ENCODE results near the gene PIN4. TPM values are rescaled to one million over a fixed set of nuclear protein-coding genes. Genes with fewer than 3 reads are reported as not detected.

The PIN4 gene
- total and polyA plus RNA-seq, 2 of the 8 experiments (the other 6 are each of a cell fraction or from before 2014, with no cell fraction given), result 4.8 to 9.4 TPM

GRCh38 chrX:72247206-72247942 is 65.8 kb downstream of the PIN4 start:
- Histone ChIP-seq H2AFZ (ENCODE audit: low read length) (no peak overlapping the region), H3K23ac (ENCODE audit: insufficient read length) (no peak overlapping the region), H3K14ac (ENCODE audit: insufficient read length) (no peak overlapping the region), H4K5ac (ENCODE audit: insufficient read length, low read depth, low read length) (no peak overlapping the region), H3K4me3 (ENCODE audit: extremely low read depth in 1 of 4, insufficient read depth in 2 of 4, low read depth in 3 of 4, low read length in 4 of 4) (no peak overlapping the region), H3K36me3 (ENCODE audit: control insufficient read depth in 2 of 4, insufficient read depth in 4 of 4, low read length in 3 of 4) (no peaks in the 10 kb centered on the region), H3K27ac (ENCODE audit: low read depth, low read length) (no peak overlapping the region), H4K8ac (ENCODE audit: extremely low read depth, insufficient read depth, low read length) (no peak overlapping the region), H3K4me1 (replicated peaks in 1 of 4; ENCODE audit: control insufficient read depth in 3 of 4, insufficient read depth in 4 of 4, low read length in 3 of 4) (no peaks in the 10 kb centered on the region), H3K4me2 (ENCODE audit: insufficient read depth in 1 of 2, low read depth in 2 of 2, low read length in 2 of 2) (no peak overlapping the region), H2BK5ac (ENCODE audit: low read depth, low read length) (no peak overlapping the region), H3K18ac (ENCODE audit: extremely low read depth, low read length) (no peak overlapping the region), H3K9ac (replicated peaks in 1 of 4; ENCODE audit: extremely low read depth in 1 of 4, low read depth in 3 of 4, low read length in 3 of 4) (no peak overlapping the region), H2BK20ac (ENCODE audit: low read length) (no peak overlapping the region), H3K56ac (replicated peaks; ENCODE audit: insufficient read length, low read depth, low read length) (no peak overlapping the region), H3K4ac (replicated peaks; ENCODE audit: insufficient read length, low read depth, low read length) (no peak overlapping the region), H3K27me3 (replicated peaks in 1 of 4; ENCODE audit: control insufficient read depth in 3 of 4, extremely low read depth in 1 of 4, insufficient read depth in 3 of 4, low read length in 3 of 4) (no peaks in the 10 kb centered on the region), H3K9me3 (ENCODE audit: insufficient read depth in 2 of 2, low read depth in 1 of 2, low read length in 1 of 2) (no peaks in the 10 kb centered on the region), H4K91ac (replicated peaks; ENCODE audit: insufficient read length, low read length) (no peak overlapping the region), H3K23me2 (ENCODE audit: low read depth, low read length) (no peaks in the 10 kb centered on the region), H3K79me2 (ENCODE audit: control insufficient read depth in 1 of 2, insufficient read depth in 2 of 2, low read length in 2 of 2) (no peaks in the 10 kb centered on the region), H2AK5ac (ENCODE audit: low read depth, low read length) (no peak overlapping the region), H4K20me1 (replicated peaks in 1 of 2; ENCODE audit: control insufficient read depth in 1 of 2, insufficient read depth in 2 of 2, low read length in 2 of 2) (no peaks in the 10 kb centered on the region), H3K79me1 (ENCODE audit: low read depth, low read length) (no peaks in the 10 kb centered on the region), H2BK12ac (ENCODE audit: low read depth, low read length) (no peak overlapping the region), H2BK120ac (replicated peaks; ENCODE audit: low read depth, low read length) (no peak overlapping the region), H2BK15ac (ENCODE audit: low read length) (no peak overlapping the region)
- ChIA-PET POLR2A (ENCODE audit: partially characterized antibody) (interaction anchor here (1.6 to 4.5 kb wide), 2 partner anchors 9 to 30 kb away, joined by 6 to 23 read pairs; partner anchors contain the start of genes ERCC6L and RPS4X), CTCF (ENCODE audit: partially characterized antibody) (interaction anchor here (1.5 kb wide), 1 partner anchor 23 kb away, joined by 4 read pairs; no protein-coding TSS in a partner anchor)
- FAIRE-seq (no peak), DNase-seq (ENCODE audit: low read depth in 1 of 2, low spot score in 2 of 2) (no peak)
- WGBS, 2 experiments (ENCODE audit: extremely low coverage in 1 of 2, insufficient coverage in 1 of 2, insufficient read length in 1 of 2, insufficient replicate concordance in 2 of 2, low coverage in 1 of 2, low lambda C conversion rate in 2 of 2, missing lambda C conversion rate in 1 of 2), result 100% methylated on average over 1 of the region's 2 CpGs; no CpG with 5 or more reads in 1 of the 2 experiments
- TF ChIP-seq PHF8 (conservative IDR thresholded peaks at IDR 0.05; ENCODE audit: low read depth, low read length) (no peak), RAD21 (IDR thresholded peaks at IDR 0.05 in 1 of 2, conservative IDR thresholded peaks at IDR 0.05 in 1 of 2; ENCODE audit: low read depth in 2 of 2, low read length in 2 of 2) (no peak), MAX (IDR thresholded peaks at IDR 0.05) (no peak), KDM4A (IDR thresholded peaks at IDR 0.05; ENCODE audit: low read depth, low read length, severe bottlenecking) (no peak), JUND (IDR thresholded peaks at IDR 0.05; ENCODE audit: low read length) (no peak), BCL11A (IDR thresholded peaks at IDR 0.05; ENCODE audit: low read depth in 2 of 2, low read length in 2 of 2) (no peak), SUZ12 (IDR thresholded peaks at IDR 0.05; ENCODE audit: low read length) (no peak), CBX8 (IDR thresholded peaks at IDR 0.05; ENCODE audit: borderline replicate concordance, low read depth, low read length) (no peak), SIN3A (conservative IDR thresholded peaks at IDR 0.05 in 1 of 2, IDR thresholded peaks at IDR 0.05 in 1 of 2; ENCODE audit: low read depth in 1 of 2, low read length in 2 of 2) (no peak), NANOG (IDR thresholded peaks at IDR 0.05; ENCODE audit: insufficient read depth, low read depth, low read length, poor library complexity, severe bottlenecking) (no peak)

Data from H1 (cell line).